Measurements from ENCODE around the gene PEA15.

GRCh38 chr1:160236806-160237205 is 31.6 kb downstream of the PEA15 start:
- no peak for TF ChIP-seq CTCF (IDR thresholded peaks at IDR 0.05)
- no peak for TF ChIP-seq POLR2AphosphoS5 (IDR thresholded peaks at IDR 0.05; ENCODE audit: low read depth, low read length)
- TF ChIP-seq REST (IDR thresholded peaks at IDR 0.05; ENCODE audit: insufficient read depth in 1 of 2, low read depth in 2 of 2, low read length in 1 of 2) = no peak
